ENCODE data around the gene IDUA. TPM values are rescaled to one million over a fixed set of nuclear protein-coding genes. Genes with fewer than 3 reads are reported as not detected.
"Not testable (repeated sequence)": the region's sequence is repeated elsewhere in the genome, so short reads cannot be mapped to it uniquely, and the experiment has no call there.

The IDUA gene
- polyA plus RNA-seq (2013, experiment 1 of 2), result 0.85 TPM
- 0.38 TPM for polyA plus RNA-seq (2013, experiment 2 of 2)

- Histone ChIP-seq H3K4me3 (ENCODE audit: low read length) (peak within 1 kb of the TSS; percentile 59), H3K9ac (ENCODE audit: low read depth, low read length) (peak within 1 kb of the TSS; percentile 48; the same call in 1 of the 2 replicates), H3K27me3 (ENCODE audit: insufficient read depth, low read length) (peaks cover 33% of the 10 kb centered on the region), H3K4me1 (ENCODE audit: insufficient read depth, low read length) (peaks cover 12% of the 10 kb centered on the region; the same call in 1 of the 2 replicates), H3K27ac (ENCODE audit: low read depth, low read length) (no peak within 1 kb of the TSS), H3K9me3 (ENCODE audit: insufficient read depth, low read depth, low read length) (no peaks in the 10 kb centered on the region), H3K36me3 (ENCODE audit: insufficient read depth, low read length) (no peaks in the 10 kb centered on the region)
- 4% methylated on average over 69 of the region's 69 CpGs for WGBS
Measured at GRCh38 chr4:986879-987623, at the start of gene IDUA. IDUA (plus strand) TSS chr4:987044; CDS start chr4:987085, 41 bp downstream.

- not testable (repeated sequence) for H3K9me3 ChIP-seq (ENCODE audit: insufficient read depth, low read depth, low read length); H3K4me1 ChIP-seq (ENCODE audit: insufficient read depth, low read length); H3K4me3 ChIP-seq (ENCODE audit: low read length); H3K9ac ChIP-seq (ENCODE audit: low read depth, low read length); H3K27me3 ChIP-seq (ENCODE audit: insufficient read depth, low read length); H3K27ac ChIP-seq (ENCODE audit: low read depth, low read length); H3K36me3 ChIP-seq (ENCODE audit: insufficient read depth, low read length)
- WGBS, result 88% methylated on average over 2 of the region's 4 CpGs
Measured at GRCh38 chr4:939508-939907, 47.3 kb upstream of the IDUA start.

GRCh38 chr4:945274-946102 lies 41.4 kb upstream of the IDUA start:
- peak overlapping the region; percentile 1; the same call in 1 of the 2 replicates for H3K9ac ChIP-seq (ENCODE audit: low read depth, low read length)

GRCh38 chr4:946103-946450 lies 40.8 kb upstream of the IDUA start:
- no peak overlapping the region for H3K9ac ChIP-seq (ENCODE audit: low read depth, low read length)
- peak overlapping the region; percentile 40; the same call in 1 of the 2 replicates for H3K4me3 ChIP-seq (ENCODE audit: low read length)
- peaks cover 10% of the 10 kb centered on the region; the same call in 1 of the 2 replicates for H3K4me1 ChIP-seq (ENCODE audit: insufficient read depth, low read length)
- no peak overlapping the region for H3K27ac ChIP-seq (ENCODE audit: low read depth, low read length)
- no peaks in the 10 kb centered on the region for H3K9me3 ChIP-seq (ENCODE audit: insufficient read depth, low read depth, low read length)
- no peaks in the 10 kb centered on the region for H3K36me3 ChIP-seq (ENCODE audit: insufficient read depth, low read length)
- peaks cover 2% of the 10 kb centered on the region; the same call in 1 of the 2 replicates for H3K27me3 ChIP-seq (ENCODE audit: insufficient read depth, low read length)
- 80% methylated on average over 9 of the region's 9 CpGs for WGBS

More at GRCh38 chr4:945274-946102, 41.4 kb upstream of the IDUA start:
- H3K4me3 ChIP-seq (ENCODE audit: low read length), result peak overlapping the region; percentile 40
- no peaks in the 10 kb centered on the region for H3K9me3 ChIP-seq (ENCODE audit: insufficient read depth, low read depth, low read length)
- H3K27ac ChIP-seq (ENCODE audit: low read depth, low read length), result no peak overlapping the region
- peaks cover 2% of the 10 kb centered on the region; the same call in 1 of the 2 replicates for H3K27me3 ChIP-seq (ENCODE audit: insufficient read depth, low read length)
- peaks cover 10% of the 10 kb centered on the region; the same call in 1 of the 2 replicates for H3K4me1 ChIP-seq (ENCODE audit: insufficient read depth, low read length)
- no peaks in the 10 kb centered on the region for H3K36me3 ChIP-seq (ENCODE audit: insufficient read depth, low read length)
- WGBS, result 29% methylated on average over 28 of the region's 28 CpGs

- Histone ChIP-seq H3K9me3 (ENCODE audit: insufficient read depth, low read depth, low read length) (no peaks in the 10 kb centered on the region), H3K4me3 (ENCODE audit: low read length) (no peak overlapping the region), H3K27me3 (ENCODE audit: insufficient read depth, low read length) (peaks cover 2% of the 10 kb centered on the region; the same call in 1 of the 2 replicates), H3K4me1 (ENCODE audit: insufficient read depth, low read length) (peaks cover 10% of the 10 kb centered on the region; the same call in 1 of the 2 replicates), H3K9ac (ENCODE audit: low read depth, low read length) (no peak overlapping the region), H3K27ac (ENCODE audit: low read depth, low read length) (no peak overlapping the region), H3K36me3 (ENCODE audit: insufficient read depth, low read length) (no peaks in the 10 kb centered on the region)
- 92% methylated on average over 62 of the region's 62 CpGs for WGBS
Measured at GRCh38 chr4:946517-947471, 40.0 kb upstream of the IDUA start.

GRCh38 chr4:947491-947971 lies 39.3 kb upstream of the IDUA start:
- Histone ChIP-seq H3K4me1 (ENCODE audit: insufficient read depth, low read length) (peaks cover 10% of the 10 kb centered on the region; the same call in 1 of the 2 replicates), H3K9me3 (ENCODE audit: insufficient read depth, low read depth, low read length) (no peaks in the 10 kb centered on the region), H3K9ac (ENCODE audit: low read depth, low read length) (no peak overlapping the region), H3K36me3 (ENCODE audit: insufficient read depth, low read length) (no peaks in the 10 kb centered on the region), H3K27me3 (ENCODE audit: insufficient read depth, low read length) (peaks cover 2% of the 10 kb centered on the region; the same call in 1 of the 2 replicates), H3K4me3 (ENCODE audit: low read length) (no peak overlapping the region), H3K27ac (ENCODE audit: low read depth, low read length) (no peak overlapping the region)
- 93% methylated on average over 19 of the region's 19 CpGs for WGBS

- Histone ChIP-seq H3K27me3 (ENCODE audit: insufficient read depth, low read length) (peaks cover 2% of the 10 kb centered on the region; the same call in 1 of the 2 replicates), H3K9me3 (ENCODE audit: insufficient read depth, low read depth, low read length) (no peaks in the 10 kb centered on the region), H3K27ac (ENCODE audit: low read depth, low read length) (no peak overlapping the region), H3K4me1 (ENCODE audit: insufficient read depth, low read length) (peaks cover 10% of the 10 kb centered on the region; the same call in 1 of the 2 replicates), H3K9ac (ENCODE audit: low read depth, low read length) (no peak overlapping the region), H3K36me3 (ENCODE audit: insufficient read depth, low read length) (no peaks in the 10 kb centered on the region), H3K4me3 (ENCODE audit: low read length) (no peak overlapping the region)
- WGBS, result 84% methylated on average over 33 of the region's 33 CpGs
Measured at GRCh38 chr4:948101-948935, 38.5 kb upstream of the IDUA start.

- H3K4me3 ChIP-seq (ENCODE audit: low read length), result no peak overlapping the region
- no peaks in the 10 kb centered on the region for H3K36me3 ChIP-seq (ENCODE audit: insufficient read depth, low read length)
- WGBS, result 87% methylated on average over 13 of the region's 13 CpGs
- no peak overlapping the region for H3K9ac ChIP-seq (ENCODE audit: low read depth, low read length)
- H3K9me3 ChIP-seq (ENCODE audit: insufficient read depth, low read depth, low read length), result no peaks in the 10 kb centered on the region
- H3K27me3 ChIP-seq (ENCODE audit: insufficient read depth, low read length), result peaks cover 2% of the 10 kb centered on the region; the same call in 1 of the 2 replicates
- peaks cover 10% of the 10 kb centered on the region; the same call in 1 of the 2 replicates for H3K4me1 ChIP-seq (ENCODE audit: insufficient read depth, low read length)
- no peak overlapping the region for H3K27ac ChIP-seq (ENCODE audit: low read depth, low read length)
Measured at GRCh38 chr4:948936-949300, 37.9 kb upstream of the IDUA start.

GRCh38 chr4:949656-950055 lies 37.2 kb upstream of the IDUA start:
- no peaks in the 10 kb centered on the region for H3K9me3 ChIP-seq (ENCODE audit: insufficient read depth, low read depth, low read length)
- H3K4me3 ChIP-seq (ENCODE audit: low read length), result no peak overlapping the region
- no peak overlapping the region for H3K9ac ChIP-seq (ENCODE audit: low read depth, low read length)
- H3K4me1 ChIP-seq (ENCODE audit: insufficient read depth, low read length), result peaks cover 10% of the 10 kb centered on the region; the same call in 1 of the 2 replicates
- WGBS, result 91% methylated on average over 20 of the region's 20 CpGs
- H3K36me3 ChIP-seq (ENCODE audit: insufficient read depth, low read length), result no peaks in the 10 kb centered on the region
- no peak overlapping the region for H3K27ac ChIP-seq (ENCODE audit: low read depth, low read length)
- H3K27me3 ChIP-seq (ENCODE audit: insufficient read depth, low read length), result peaks cover 2% of the 10 kb centered on the region; the same call in 1 of the 2 replicates
